Choroid plexus epithelial cell (primary cell): ENCODE data around the gene THBD.

Experiments used
- DNase-seq: peaks from one replicate; pipeline ENCODE4 v3.0.0-alpha.2; 2010; ENCODE audit warnings: low read depth
- H3K4me3 ChIP-seq: 2 replicates; pipeline ENCODE4 v1.5.1; 2011; ENCODE audit warnings: low read depth, mild to moderate bottlenecking, control low read depth, low read length, moderate library complexity
- CTCF ChIP-seq: conservative IDR thresholded peaks from 2 replicates; pipeline ENCODE4 v1.5.1; 2011; ENCODE audit warnings: low read depth, mild to moderate bottlenecking, control low read depth, inconsistent platforms, low read length, moderate library complexity

THBD gene

GRCh38 chr20:23046431-23046830 is 3.0 kb downstream of the THBD start:
- no peak for TF ChIP-seq CTCF
- H3K4me3 ChIP-seq = no peak overlapping the region

GRCh38 chr20:23043376-23043775 is 6.1 kb downstream of the THBD start:
- no peak for TF ChIP-seq CTCF
- no peak for DNase-seq
- no peak overlapping the region for H3K4me3 ChIP-seq

More at GRCh38 chr20:23046431-23046830, 3.0 kb downstream of the THBD start:
- DNase-seq = no peak

- no peak overlapping the region for H3K4me3 ChIP-seq
- no peak for TF ChIP-seq CTCF
- no peak for DNase-seq
Observed at GRCh38 chr20:23042270-23042669, 7.2 kb downstream of the THBD start.

- H3K4me3 ChIP-seq = no peak overlapping the region
- DNase-seq = no peak
- no peak for TF ChIP-seq CTCF
Observed at GRCh38 chr20:23039885-23040508, 9.5 kb downstream of the THBD start.

GRCh38 chr20:23039136-23039875 is 10.2 kb downstream of the THBD start:
- no peak for TF ChIP-seq CTCF
- no peak overlapping the region for H3K4me3 ChIP-seq
- DNase-seq = no peak

GRCh38 chr20:23037017-23037481 is 12.4 kb downstream of the THBD start:
- no peak for DNase-seq
- H3K4me3 ChIP-seq = no peak overlapping the region
- TF ChIP-seq CTCF = no peak

- no peak for DNase-seq
- no peak for TF ChIP-seq CTCF
- H3K4me3 ChIP-seq = no peak overlapping the region
Observed at GRCh38 chr20:23036371-23036770, 13.1 kb downstream of the THBD start.
